ENCODE measurements around the gene ZNF586. TPM values are rescaled to one million over a fixed set of nuclear protein-coding genes. Genes with fewer than 3 reads are reported as not detected.
"Not testable (repeated sequence)": the region's sequence is repeated elsewhere in the genome, so short reads cannot be mapped to it uniquely, and the experiment has no call there.

Gene ZNF586
- total RNA-seq, result 20.2 TPM

DNA sequence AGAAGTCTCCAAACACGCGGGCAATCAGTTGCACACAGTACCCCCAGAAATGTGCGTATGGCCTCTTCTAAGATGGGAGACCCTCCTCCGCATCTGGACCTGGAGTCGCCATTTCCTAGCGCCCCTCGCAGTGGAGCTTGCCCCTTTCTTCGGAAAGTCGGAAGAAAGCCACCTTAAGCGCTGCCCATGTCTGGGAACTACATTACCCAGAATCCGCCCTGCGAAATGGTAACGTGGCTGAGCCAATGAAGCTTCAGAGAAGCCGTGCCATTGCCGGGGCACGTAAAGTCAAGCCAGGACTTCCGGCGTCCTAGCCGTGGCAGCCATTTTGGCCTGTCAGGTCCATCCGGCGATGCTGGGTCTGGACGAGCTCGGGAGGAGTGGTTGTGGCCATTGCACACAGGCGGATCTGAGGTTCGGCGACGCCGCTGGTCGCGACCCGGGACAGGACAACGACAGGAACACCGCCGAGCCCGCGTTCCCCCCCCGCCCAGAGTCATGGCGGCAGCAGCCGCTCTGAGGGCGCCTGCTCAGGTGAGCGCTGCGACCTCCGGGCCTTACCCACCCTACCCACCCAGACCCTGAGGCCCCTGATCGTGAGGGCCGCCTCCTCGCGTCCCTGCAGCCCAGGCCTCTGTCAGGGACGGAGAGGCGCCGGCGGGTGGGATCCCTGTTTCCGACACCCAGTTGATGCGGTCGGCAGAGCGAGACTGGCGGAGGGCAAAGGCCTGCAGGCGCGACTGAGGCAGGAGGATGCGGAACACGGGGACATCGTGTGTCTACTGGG lies at the start of gene ZNF586:
ZNF586 (plus strand) TSS at position 332 of the 787 bp plus-strand sequence; CDS start at position 499, 167 bp downstream.
- peak; percentile 91 for DNase-seq (ENCODE audit: low spot score)

DNA sequence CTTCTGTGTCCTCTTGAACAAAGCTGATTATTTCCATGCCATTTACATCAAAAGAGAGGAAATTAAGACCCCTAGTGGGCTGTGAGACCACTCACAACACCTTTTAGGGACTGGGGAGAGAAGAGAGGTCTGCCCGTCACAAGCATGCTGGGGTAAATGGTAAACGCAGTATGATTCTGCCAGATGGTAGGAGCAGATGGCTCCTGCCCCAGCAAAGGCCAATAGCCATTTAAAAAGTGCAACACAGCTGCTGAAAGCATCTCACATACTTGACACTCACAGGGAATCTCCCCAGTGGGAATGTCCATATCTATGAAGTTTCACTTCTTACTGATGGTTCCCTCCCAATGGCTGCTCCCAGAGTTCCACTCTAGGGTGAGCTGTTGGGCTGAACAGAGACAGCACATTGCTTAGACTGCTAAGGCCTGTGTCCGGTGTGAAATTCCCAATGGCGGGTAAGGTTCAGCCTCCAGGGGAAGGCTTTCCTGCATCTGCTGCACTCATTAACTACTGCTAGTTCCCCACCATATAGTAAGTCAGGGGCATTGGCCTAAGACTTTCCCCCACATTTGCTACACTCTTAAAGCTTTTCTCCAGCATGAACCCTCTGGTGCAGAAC lies 49.5 kb upstream of the ZNF586 start:
- DNase-seq (ENCODE audit: low spot score), result no peak

DNA sequence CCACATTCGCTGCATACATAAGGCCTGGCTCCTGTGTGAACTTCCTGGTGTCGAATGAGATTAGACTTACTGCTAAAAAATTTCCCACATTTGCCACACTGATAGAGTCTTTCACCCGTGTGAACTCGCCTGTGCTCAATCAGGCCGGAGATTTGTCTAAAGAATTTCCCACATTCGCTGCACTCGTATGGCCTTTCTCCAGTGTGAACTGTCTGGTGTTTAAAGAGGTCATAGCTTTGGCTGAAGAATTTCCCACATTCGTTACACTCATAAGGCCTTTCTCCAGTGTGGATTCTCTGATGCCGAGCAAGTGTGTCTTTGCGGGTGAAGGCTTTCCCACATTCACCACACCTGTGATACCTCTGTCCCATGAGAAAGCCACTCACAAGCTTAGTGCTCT lies 48.6 kb upstream of the ZNF586 start:
- no peak for DNase-seq (ENCODE audit: low spot score)

DNA sequence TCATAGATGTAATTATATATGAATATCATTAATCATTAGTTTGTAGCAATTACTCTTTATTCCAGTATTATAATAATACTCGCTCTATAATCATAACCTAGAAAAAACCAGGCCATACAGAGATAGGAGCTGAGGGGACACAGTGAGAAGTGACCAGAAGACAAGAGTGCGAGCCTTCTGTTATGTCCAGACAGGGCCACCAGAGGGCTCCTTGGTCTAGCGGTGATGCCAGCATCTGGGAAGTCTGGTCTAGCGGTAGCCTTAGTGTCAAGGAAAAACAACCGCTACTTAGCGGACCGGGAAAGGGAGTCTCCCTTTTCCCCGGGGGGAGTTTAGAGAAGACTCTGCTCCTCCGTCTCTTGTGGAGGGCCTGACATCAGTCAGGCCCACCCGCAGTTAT lies 31.2 kb upstream of the ZNF586 start:
- peak; percentile 65 for DNase-seq (ENCODE audit: low spot score)

DNA sequence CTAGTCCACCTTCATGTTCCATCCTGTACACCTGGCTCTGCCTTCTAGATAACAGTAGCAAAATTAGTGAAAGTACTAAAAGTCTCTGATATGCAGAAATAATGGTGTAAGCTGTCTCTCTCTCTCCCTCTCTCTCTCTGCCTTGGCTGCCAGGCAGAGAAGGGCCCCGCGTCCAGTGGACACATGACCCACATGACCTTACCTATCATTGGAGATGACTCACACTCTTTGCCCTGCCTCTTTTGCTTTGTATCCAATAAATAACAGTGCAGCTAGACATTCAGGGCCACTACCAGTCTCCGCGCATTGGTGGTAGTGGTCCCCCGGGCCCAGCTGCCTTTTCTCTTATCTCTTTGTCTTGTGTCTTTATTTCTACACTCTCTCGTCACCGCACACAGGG lies 30.7 kb upstream of the ZNF586 start:
- DNase-seq (ENCODE audit: low spot score), result not testable (repeated sequence)

DNA sequence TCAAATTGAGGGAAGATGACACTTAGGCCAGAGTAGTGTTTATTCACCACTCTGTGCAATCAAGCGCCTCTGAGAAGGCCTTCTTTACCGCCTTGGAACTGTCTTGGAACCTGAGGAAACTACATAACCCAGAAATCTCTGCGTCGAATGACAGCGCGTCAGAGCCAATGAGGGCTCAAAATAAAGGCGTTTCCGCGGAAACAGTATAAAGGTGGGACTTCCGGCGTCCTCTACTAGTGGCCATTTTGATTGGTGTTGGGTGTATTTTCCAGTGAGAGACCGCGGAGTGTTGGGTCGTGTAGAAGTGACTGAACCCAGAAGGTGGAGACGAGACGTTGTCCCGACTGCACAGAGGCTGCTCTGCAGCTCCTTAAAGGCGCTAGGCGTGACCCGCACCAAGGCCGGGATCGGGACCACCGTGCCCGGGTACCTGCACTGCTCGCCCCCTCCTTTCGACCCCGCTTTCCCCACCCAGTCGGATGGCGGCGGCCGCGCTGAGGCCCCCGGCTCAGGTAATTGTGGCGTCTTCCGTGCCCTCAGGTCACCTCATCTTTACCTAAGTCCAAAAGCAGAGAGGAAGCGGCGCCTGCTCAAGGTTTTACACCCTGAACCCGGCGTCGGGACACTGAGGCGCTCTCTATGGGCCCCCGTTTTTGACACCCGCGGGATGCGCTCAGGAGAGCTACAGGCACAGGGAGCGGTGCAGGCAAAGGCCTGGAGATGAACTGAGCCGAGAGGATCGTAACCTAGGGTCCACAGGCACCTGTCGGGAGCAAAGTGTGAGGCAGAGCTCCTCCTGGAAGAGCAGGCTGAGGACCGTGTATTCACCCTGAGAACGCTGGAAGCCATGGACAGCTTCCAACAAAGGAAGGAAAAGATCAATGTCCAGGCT lies 22.6 kb upstream of the ZNF586 start, which contains the start of gene ZNF776:
ZNF776 (plus strand) TSS at position 236 of the 892 bp plus-strand sequence; CDS start at position 480, 244 bp downstream.
- DNase-seq (ENCODE audit: low spot score), result peak; percentile 93

DNA sequence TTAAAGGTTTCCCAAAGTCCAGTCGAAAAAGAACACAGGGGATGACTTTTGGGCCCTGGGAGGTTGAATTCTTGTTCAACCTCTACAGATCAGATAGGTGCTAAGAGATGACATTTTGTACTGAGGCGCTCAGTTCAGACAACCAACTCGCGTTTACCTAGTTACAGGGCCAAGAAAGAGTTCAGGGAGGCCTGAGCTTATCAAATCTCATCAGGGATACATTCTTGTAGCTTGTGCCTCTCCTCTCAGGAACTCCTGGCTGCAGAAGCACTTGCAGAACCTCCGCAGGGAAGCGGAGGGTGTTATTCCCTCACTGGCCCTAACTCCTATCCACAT lies 22.0 kb upstream of the ZNF586 start:
- no peak for DNase-seq (ENCODE audit: low spot score)

DNA sequence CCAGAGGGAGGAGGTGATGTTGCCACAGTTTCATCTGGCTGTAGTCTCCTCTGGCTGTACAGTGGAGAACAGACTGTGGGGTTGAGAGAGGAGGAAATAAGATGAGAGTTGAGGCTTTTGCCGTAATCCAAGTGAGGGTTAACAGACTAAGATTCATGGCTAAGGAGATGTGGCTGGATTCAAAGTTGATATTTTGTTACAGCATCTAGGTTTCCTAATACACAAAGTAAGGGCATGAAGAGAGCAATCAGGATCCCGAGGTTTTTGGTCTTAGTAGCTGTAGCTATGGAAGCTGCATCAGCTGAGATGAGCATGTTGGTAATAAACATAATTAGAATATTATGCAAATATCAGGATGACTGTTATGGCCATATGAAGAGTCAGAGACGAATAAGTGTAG lies 21.4 kb upstream of the ZNF586 start:
- DNase-seq (ENCODE audit: low spot score), result no peak

DNA sequence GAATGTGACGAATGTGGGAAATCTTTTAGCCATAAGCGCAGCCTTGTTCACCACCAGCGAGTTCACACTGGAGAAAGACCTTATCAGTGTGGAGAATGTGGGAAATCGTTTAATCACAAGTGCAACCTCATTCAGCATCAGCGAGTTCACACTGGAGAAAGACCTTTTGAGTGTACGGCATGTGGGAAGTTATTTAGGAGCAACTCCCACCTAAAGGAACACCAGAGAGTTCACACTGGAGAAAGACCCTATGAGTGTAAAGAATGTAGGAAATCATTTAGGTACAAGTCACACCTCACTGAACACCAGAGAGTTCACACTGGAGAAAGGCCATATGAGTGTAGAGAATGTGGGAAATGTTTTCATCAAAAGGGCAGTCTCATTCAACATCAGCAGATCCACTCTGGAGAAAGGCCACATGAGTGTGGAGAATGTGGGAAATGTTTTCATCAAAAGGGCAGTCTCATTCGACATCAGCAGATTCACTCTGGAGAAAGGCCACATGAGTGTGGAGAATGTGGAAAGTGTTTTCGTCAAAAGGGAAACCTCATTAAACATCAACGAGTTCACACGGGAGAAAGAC lies 15.3 kb upstream of the ZNF586 start:
- no peak for DNase-seq (ENCODE audit: low spot score)

DNA sequence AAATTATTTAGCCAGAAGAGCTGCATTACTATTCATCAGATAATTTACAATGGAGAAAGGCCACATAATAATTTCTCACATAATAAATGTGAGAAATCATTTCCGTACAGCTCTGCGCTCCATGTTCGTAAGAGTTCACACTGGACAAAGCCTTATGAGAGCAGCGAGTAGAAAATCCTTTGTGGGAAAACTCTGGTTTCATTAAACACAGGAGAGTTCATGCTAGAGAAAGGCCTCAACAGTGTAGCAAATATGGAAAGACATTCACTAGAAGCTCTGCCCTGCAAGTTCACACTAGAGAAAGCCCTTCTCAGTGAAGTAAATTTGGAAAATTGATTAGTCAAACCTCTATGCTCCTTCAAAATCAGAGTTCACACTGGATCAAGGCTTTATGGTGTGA lies 14.4 kb upstream of the ZNF586 start:
- DNase-seq (ENCODE audit: low spot score), result no peak

DNA sequence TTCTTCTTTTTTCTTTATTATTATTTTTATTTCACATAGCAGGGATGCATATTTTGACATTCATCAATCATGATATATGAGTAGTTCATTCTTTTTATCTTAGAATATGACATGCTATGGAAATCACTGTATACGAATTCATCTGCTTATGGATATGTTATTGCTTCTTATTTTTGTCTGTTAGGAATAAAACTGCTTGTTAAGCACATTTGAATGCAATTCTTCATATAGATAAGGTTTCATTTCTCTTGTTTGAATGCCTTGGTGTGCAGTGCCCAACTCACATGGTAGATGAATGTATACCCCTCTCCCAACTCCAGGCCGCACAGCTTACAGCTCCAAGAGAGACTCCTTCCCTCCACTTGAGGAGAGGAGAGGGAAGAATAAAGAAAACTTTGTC lies 11.5 kb upstream of the ZNF586 start:
- no peak for DNase-seq (ENCODE audit: low spot score)

DNA sequence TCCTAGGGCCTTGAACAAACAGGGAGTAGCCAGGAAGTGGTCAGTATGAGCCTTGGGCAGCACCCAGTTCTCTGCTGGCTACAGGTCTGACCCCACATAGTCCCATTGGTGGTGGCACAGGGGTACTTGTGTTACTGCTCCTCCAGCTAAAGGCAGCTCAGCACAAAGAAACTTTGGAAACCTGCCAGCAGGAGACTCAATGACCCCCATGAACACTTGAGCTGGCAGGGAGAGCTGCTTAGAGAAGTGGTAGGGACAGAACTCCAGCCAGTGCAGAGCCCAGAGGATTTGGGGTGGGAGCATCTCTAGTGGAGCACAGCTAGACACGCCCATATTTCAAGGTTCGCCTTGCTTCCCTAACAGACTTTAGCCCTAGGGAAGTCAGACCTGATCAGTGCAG lies 10.4 kb upstream of the ZNF586 start:
- DNase-seq (ENCODE audit: low spot score), result no peak

DNA sequence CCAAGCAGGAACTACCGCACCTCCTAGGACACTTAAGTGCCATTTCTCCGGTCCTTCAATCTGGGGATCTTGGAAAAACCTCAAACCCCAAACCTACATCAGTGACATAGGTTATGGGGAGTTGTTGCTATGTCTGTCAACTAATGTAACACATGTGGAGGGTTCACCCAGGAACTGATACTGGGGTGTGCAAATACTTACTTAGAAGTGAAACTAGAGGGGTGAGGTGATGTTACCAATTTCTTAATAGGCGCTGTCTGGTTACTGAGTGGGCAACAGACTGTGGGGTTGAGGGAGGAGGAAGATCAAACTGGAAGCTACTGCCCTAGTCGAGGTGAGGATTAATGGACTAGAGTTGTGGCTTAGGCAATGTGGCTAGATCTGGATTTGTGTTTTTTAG lies 1.9 kb downstream of the ZNF586 start:
- DNase-seq (ENCODE audit: low spot score), result no peak

DNA sequence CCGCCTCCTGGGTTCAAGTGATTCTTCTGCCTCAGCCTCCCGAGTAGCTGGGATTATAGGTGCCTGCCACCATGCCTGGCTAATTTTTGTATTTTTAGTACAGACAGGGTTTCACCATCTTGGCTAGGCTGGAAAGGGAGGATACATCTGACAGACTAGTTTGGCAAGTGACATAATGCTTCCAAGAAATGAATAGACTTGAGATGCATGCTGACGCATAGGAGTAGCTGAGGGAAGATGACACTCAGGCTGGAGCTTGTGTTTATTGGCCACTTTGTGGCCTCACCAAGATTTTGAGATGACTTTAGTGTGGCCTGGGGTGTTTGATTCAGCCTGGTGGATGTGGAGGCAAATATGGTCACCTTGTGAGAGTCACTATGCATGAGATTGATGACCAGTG lies 4.0 kb downstream of the ZNF586 start:
- no peak for DNase-seq (ENCODE audit: low spot score)

DNA sequence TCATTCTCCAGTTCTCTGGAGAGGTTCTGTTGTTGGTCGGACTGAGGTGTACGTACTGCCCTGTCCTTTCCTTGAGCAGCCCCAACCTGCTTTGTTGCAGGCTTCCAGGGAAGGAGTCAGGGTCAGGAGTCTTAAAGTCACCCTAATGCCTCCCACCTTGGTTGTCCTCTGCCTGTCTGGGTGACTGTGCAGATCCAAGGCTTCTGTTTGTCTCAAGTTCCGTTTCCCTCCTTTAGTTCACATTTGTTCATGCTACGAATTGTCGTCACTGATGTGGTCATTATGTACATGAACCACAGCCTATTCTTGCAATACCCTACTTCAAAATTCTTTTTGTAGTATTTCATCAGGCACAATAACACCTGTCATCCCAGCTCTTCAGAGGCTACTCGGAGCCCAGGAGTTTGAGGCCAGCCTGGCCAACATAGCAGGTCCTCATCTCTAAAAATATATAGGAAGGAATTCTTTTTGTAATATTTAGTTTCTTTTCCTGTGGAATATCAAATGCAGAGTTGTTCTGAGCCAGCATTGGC lies 7.4 kb downstream of the ZNF586 start:
- no peak for DNase-seq (ENCODE audit: low spot score)

DNA sequence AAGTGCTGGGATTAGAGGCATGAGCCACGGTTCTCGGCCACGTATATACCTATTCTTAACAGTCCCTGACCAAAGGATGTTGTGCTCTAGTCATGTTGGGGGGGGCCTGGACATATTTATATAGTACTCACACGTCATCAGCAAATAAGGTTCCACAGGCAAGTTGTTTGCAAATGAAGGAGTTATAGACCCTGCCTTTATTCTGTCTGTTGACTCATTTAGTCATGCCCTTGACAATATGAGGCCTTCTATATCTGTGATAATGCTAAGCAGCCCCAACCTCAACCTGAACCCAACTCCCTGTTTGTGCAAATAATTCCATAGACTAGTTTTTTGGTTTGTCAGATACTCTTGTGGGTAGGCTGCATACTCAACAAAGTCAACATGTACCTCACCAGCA lies 8.9 kb downstream of the ZNF586 start:
- no peak for DNase-seq (ENCODE audit: low spot score)

DNA sequence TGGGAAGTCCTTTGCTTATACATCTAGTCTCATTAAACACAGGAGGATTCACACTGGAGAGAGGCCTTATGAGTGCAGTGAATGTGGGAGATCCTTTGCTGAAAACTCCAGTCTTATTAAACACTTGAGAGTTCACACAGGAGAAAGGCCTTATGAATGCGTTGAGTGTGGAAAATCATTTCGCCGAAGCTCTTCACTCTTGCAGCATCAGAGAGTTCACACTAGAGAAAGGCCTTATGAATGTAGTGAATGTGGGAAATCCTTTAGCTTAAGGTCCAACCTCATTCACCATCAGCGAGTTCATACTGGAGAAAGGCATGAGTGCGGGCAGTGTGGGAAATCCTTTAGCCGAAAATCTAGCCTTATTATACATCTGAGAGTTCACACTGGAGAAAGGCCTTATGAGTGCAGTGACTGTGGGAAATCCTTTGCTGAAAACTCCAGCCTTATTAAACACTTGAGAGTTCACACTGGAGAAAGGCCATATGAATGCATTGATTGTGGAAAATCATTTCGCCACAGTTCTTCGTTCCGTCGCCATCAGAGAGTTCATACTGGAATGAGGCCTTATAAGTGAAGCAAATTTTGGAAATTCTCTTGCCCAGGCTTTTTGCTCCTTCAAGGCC lies 9.9 kb downstream of the ZNF586 start:
- DNase-seq (ENCODE audit: low spot score), result no peak

DNA sequence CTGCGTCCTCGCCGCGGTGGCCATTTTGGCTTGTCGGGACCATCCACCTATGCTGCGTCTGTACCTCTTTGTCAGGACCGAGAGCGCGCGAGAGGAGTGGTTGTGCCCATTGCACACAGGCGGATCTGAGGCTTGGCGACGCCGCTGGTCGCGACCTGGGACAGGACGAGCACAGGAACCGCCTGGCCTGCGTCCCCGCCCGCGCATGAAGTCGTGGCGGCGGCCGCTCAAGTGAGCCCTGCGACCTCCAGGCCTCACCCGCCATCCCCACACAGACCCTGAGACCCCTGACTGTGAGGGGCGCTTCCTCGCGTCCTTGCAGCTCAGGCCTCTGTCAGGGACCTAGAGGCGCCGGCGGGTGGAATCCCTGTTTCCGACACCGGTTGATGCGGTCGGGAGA lies 16.8 kb downstream of the ZNF586 start:
- DNase-seq (ENCODE audit: low spot score), result no peak

DNA sequence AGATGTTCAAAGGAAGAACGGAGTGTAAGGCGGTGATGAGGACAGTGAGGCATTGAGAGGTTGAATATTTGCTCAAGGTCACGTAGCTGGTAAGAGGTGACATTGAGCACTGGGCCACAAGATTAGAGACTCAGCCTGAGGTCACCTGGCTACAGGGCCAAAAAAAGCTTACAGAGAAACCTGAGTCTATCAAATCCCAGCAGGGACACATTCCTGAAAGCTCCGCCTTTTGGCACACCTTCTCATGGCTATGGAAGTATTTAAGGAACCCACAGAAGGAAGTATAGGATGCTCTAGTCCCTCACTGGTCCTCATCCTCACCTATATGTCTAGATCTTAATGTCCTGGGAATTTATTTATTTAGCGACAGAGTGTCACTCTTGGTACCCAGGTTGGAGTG lies 17.4 kb downstream of the ZNF586 start:
- DNase-seq (ENCODE audit: low spot score), result no peak

DNA sequence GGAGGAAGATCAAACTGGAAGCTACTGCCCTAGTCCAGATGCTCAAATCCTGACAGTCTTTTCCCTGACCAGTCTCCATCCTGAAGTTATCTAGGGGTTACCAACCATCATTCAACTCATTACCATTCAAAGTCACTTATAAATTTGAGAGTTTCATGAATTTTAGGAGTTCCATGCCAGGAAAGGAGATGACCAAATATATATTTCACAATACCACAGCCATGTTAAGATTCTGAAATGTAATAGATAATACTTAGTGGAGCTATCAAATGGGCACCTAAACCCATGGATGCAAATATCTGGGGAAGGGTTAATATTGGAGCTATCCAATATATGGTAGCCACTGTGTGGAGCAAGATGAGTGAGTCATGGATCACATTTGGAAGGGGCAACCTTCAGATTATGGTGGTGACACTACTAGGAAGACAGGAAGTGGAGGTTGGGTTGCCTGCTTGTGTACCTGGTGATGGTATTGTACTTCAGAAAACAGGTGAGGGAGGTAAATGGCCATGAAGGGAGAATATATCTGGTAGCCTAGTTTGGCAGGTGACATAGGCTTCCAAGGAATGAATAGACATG lies 18.7 kb downstream of the ZNF586 start:
- DNase-seq (ENCODE audit: low spot score), result no peak

DNA sequence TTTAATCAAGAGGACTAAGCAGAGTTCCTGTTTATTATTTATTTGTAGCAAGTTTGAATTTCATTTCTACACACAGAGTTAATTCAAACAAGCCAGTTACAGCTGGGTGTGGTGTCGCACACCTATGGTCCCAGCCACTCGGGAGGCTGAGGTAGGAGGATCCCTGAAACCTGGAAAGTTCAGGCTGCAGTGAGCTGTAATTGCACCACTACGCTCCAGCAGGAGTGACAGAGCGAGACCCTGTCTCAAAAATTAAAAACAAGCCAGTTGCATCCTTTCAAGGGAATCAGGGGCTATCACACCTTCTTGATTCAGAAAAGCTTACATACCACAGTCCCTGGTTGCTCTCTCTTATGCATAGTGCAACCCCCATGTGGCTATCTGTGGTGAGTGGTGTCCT lies 19.8 kb downstream of the ZNF586 start:
- DNase-seq (ENCODE audit: low spot score), result no peak

Measured in mucosa of gallbladder (tissue), 1 donor.